SU-DHL-6 (cell line): Measurements from ENCODE around the gene HOXB5.

Experiments
- H2AFZ ChIP-seq: fragments of 200-600 bp; sonication (generic); 2 replicates; pipeline ENCODE4 v1.6.1; 2014; ENCODE audit warnings: low read depth, mild to moderate bottlenecking, moderate library complexity, mixed read lengths, antibody characterized with exemption, low read length; ENCODE audit not compliant: severe bottlenecking
- H3F3A ChIP-seq: fragments of 200-600 bp; shearing (Covaris generic); 2 replicates; pipeline ENCODE4 v1.6.0; 2016; ENCODE audit warnings: antibody characterized with exemption, mild to moderate bottlenecking; ENCODE audit not compliant: insufficient read depth
- H3K27ac ChIP-seq: fragments of 200-600 bp; sonication (generic); 2 replicates; pipeline ENCODE4 v1.5.1; 2016; ENCODE audit warnings: low read depth, mild to moderate bottlenecking, low read length, moderate library complexity, mixed read lengths
- H3K27me3 ChIP-seq: fragments of 200-600 bp; sonication (generic), shearing (Covaris generic); 2 replicates; pipeline ENCODE4 v1.6.0; 2014; ENCODE audit warnings: mild to moderate bottlenecking, low read length
- H3K36me3 ChIP-seq: fragments of 200-600 bp; sonication (generic); 2 replicates; pipeline ENCODE4 v1.6.1; 2014; ENCODE audit warnings: mild to moderate bottlenecking, low read length, mixed read lengths
- H3K4me2 ChIP-seq: fragments of 300-600, 200-600 bp; shearing (Covaris generic), sonication (generic); 2 replicates; pipeline ENCODE4 v1.6.0; 2014; ENCODE audit warnings: low read length, low read depth, mild to moderate bottlenecking; ENCODE audit not compliant: poor library complexity, severe bottlenecking
- H3K4me3 ChIP-seq: fragments of 200-600 bp; sonication (generic); 2 replicates; pipeline ENCODE4 v1.5.1; 2014; ENCODE audit warnings: antibody characterized with exemption, low read length, mild to moderate bottlenecking, mixed read lengths; ENCODE audit not compliant: insufficient read depth, poor library complexity, severe bottlenecking
- H3K79me2 ChIP-seq: fragments of 200-600 bp; sonication (generic); 2 replicates; pipeline ENCODE4 v1.6.1; 2014; ENCODE audit warnings: mild to moderate bottlenecking, low read length, moderate library complexity; ENCODE audit not compliant: insufficient read depth
- H3K9ac ChIP-seq: fragments of 200-600 bp; sonication (generic); 2 replicates; pipeline ENCODE4 v1.7.0; 2014; ENCODE audit warnings: mild to moderate bottlenecking, low read length
- H3K9me2 ChIP-seq: fragments of 200-600 bp; sonication (generic); replicated peaks from 2 replicates; pipeline ENCODE4 v1.6.1; 2014; ENCODE audit warnings: low read length; ENCODE audit not compliant: insufficient read depth
- H3K9me3 ChIP-seq: fragments of 200-600 bp; sonication (generic); 2 replicates; pipeline ENCODE4 v1.6.1; 2014; ENCODE audit warnings: low read length, mixed read lengths; ENCODE audit not compliant: insufficient read depth
- H4K20me1 ChIP-seq: fragments of 200-600 bp; sonication (generic); 2 replicates; pipeline ENCODE4 v1.6.1; 2014; ENCODE audit warnings: low read depth, mild to moderate bottlenecking, antibody characterized with exemption, low read length, moderate library complexity, mixed read lengths
- EZH2phosphoT487 ChIP-seq: fragments of 200-600 bp; sonication (generic), shearing (Covaris generic); conservative IDR thresholded peaks from 2 replicates; pipeline ENCODE4 v1.6.1; 2018; ENCODE audit warnings: mild to moderate bottlenecking, antibody characterized with exemption, low read length, moderate library complexity, mixed read lengths
- TF ChIP-seq, protein P1 (sequence below): fragments of 200-600 bp; sonication (generic); IDR thresholded peaks from one replicate; pipeline ENCODE4 v1.5.1; 2017; ENCODE audit warnings: antibody characterized with exemption, mild to moderate bottlenecking, low read length, moderate library complexity; ENCODE audit not compliant: insufficient read depth, poor library complexity, severe bottlenecking

HOXB5 gene

GRCh38 chr17:48558831-48559121, 34.8 kb downstream of the HOXB5 start:
- H3K9ac ChIP-seq, result no peak overlapping the region
- H3K9me2 ChIP-seq, result no peaks in the 10 kb centered on the region
- no peak overlapping the region for H3K27ac ChIP-seq
- no peaks in the 10 kb centered on the region for H3K9me3 ChIP-seq
- H3K4me3 ChIP-seq, result no peak overlapping the region
- no peak overlapping the region for H3K4me2 ChIP-seq
- H3F3A ChIP-seq, result no peaks in the 10 kb centered on the region
- TF ChIP-seq, protein P1, sequence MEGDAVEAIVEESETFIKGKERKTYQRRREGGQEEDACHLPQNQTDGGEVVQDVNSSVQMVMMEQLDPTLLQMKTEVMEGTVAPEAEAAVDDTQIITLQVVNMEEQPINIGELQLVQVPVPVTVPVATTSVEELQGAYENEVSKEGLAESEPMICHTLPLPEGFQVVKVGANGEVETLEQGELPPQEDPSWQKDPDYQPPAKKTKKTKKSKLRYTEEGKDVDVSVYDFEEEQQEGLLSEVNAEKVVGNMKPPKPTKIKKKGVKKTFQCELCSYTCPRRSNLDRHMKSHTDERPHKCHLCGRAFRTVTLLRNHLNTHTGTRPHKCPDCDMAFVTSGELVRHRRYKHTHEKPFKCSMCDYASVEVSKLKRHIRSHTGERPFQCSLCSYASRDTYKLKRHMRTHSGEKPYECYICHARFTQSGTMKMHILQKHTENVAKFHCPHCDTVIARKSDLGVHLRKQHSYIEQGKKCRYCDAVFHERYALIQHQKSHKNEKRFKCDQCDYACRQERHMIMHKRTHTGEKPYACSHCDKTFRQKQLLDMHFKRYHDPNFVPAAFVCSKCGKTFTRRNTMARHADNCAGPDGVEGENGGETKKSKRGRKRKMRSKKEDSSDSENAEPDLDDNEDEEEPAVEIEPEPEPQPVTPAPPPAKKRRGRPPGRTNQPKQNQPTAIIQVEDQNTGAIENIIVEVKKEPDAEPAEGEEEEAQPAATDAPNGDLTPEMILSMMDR, result no peak
- no peak for TF ChIP-seq EZH2phosphoT487
- no peaks in the 10 kb centered on the region for H3K27me3 ChIP-seq
- H3K79me2 ChIP-seq, result no peaks in the 10 kb centered on the region
- no peaks in the 10 kb centered on the region for H4K20me1 ChIP-seq
- H3K36me3 ChIP-seq, result no peaks in the 10 kb centered on the region
- H2AFZ ChIP-seq, result no peak overlapping the region

DNA sequence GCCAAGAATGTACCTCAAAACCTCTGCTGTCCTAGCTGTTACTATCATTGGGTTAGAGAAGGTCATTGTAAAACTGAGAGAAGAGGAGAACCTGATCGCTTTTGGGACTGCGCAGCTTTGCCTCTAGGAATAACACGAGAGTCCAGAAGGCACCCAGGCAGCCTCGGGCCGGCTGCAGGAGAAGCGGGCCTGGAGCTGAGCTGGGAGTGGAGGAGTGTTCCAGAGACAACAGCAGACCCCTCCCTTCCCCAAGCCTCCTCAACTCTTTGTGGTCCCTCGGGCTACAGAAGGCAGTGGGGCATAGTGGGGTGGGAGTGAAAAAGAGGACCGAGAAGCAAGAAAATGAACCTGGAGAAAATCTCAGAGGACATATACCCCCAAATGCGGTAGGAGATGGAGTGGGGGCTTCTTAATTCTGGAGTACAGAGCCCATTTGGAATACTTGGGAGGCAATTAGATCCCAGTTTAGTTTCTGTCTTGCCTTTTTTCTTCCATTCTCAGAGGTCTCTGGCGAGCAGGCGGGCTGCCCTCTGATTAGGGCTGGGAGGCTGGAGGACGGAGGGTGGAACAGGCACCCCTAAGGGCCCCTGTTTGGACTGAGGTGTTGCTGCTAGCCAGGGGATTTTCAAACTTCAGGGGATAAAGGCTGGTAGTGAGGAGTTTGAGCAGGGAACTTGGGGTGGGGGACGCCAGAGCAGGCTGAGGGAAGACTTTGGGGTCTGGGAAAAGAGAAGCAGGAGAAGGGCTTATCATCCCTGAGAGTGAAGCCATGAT, 35.3 kb downstream of the HOXB5 start:
- no peak overlapping the region for H2AFZ ChIP-seq
- H3K9me3 ChIP-seq, result no peaks in the 10 kb centered on the region
- H3K4me2 ChIP-seq, result no peak overlapping the region
- H3K27ac ChIP-seq, result no peak overlapping the region
- no peak overlapping the region for H3K9ac ChIP-seq
- no peaks in the 10 kb centered on the region for H3K27me3 ChIP-seq
- no peak for TF ChIP-seq EZH2phosphoT487
- TF ChIP-seq, protein P1, result no peak
- no peaks in the 10 kb centered on the region for H4K20me1 ChIP-seq
- H3K79me2 ChIP-seq, result no peaks in the 10 kb centered on the region
- no peak overlapping the region for H3K4me3 ChIP-seq
- no peaks in the 10 kb centered on the region for H3K36me3 ChIP-seq
- H3F3A ChIP-seq, result no peaks in the 10 kb centered on the region
- H3K9me2 ChIP-seq, result no peaks in the 10 kb centered on the region

GRCh38 chr17:48556576-48557401, 36.8 kb downstream of the HOXB5 start:
- Histone ChIP-seq H3F3A (no peaks in the 10 kb centered on the region), H3K9me2 (no peaks in the 10 kb centered on the region), H4K20me1 (no peaks in the 10 kb centered on the region), H3K27me3 (no peaks in the 10 kb centered on the region), H3K9ac (no peak overlapping the region), H3K79me2 (no peaks in the 10 kb centered on the region), H3K27ac (no peak overlapping the region), H3K4me3 (no peak overlapping the region), H3K9me3 (no peaks in the 10 kb centered on the region), H3K4me2 (no peak overlapping the region), H2AFZ (no peak overlapping the region), H3K36me3 (no peaks in the 10 kb centered on the region)
- TF ChIP-seq, protein P1, result no peak
- no peak for TF ChIP-seq EZH2phosphoT487
